Fibroblast of mammary gland (primary cell): ENCODE results near the gene SYNPR.

ENCODE experiments used
- DNase-seq: peaks from one replicate; pipeline ENCODE4 v3.0.0-alpha.2; 2010; ENCODE audit warnings: low read depth
- H3K4me3 ChIP-seq: 2 replicates; pipeline ENCODE4 v1.5.1; 2011; ENCODE audit warnings: low read depth, mild to moderate bottlenecking, low read length, moderate library complexity; ENCODE audit not compliant: control insufficient read depth
- TF ChIP-seq, protein P1 (sequence below): conservative IDR thresholded peaks from 2 replicates; pipeline ENCODE4 v1.5.1; 2011; ENCODE audit warnings: low read depth, low read length, inconsistent platforms; ENCODE audit not compliant: control insufficient read depth, insufficient read depth

SYNPR gene

DNA sequence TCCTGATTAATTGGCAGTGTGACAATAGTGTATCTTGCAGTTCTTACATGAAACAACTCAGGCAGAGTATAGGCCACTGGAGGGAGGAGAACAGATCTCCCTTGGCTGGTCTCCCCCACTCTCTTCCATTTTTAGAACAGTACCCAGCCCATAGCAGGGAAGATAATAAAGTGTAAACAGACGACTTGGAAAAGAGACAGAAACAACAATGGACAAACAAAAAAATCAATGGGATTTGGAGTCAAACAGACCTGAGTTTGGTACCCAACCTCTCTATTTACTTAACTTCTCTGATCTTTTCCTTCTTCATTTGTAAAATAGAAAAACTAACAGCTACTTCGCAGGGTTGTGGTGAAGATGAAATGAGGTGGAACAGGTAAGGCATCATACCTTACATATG lies 315.7 kb downstream of the SYNPR start:
- TF ChIP-seq, protein P1, sequence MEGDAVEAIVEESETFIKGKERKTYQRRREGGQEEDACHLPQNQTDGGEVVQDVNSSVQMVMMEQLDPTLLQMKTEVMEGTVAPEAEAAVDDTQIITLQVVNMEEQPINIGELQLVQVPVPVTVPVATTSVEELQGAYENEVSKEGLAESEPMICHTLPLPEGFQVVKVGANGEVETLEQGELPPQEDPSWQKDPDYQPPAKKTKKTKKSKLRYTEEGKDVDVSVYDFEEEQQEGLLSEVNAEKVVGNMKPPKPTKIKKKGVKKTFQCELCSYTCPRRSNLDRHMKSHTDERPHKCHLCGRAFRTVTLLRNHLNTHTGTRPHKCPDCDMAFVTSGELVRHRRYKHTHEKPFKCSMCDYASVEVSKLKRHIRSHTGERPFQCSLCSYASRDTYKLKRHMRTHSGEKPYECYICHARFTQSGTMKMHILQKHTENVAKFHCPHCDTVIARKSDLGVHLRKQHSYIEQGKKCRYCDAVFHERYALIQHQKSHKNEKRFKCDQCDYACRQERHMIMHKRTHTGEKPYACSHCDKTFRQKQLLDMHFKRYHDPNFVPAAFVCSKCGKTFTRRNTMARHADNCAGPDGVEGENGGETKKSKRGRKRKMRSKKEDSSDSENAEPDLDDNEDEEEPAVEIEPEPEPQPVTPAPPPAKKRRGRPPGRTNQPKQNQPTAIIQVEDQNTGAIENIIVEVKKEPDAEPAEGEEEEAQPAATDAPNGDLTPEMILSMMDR, result no peak
- DNase-seq, result no peak
- H3K4me3 ChIP-seq, result no peak overlapping the region

DNA sequence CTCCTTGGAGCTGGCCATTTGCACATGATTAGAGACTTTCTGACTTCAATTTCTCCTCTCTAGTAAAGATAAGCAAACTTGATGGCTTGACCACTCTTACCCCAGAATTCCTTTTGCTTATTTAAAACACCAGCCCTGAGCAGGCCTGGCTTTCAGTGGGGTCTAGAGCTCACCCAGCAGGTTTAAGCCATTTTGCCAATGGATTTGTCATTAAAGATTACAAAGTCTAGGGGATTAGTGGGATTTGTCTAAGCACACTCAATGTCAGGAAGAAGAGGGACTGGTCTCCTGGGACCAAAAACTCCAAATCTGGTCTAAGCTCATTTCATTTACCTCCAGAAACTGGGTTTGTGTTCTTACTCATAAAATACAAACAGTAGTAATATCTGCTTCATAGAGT lies 317.1 kb downstream of the SYNPR start:
- TF ChIP-seq, protein P1, result no peak
- no peak overlapping the region for H3K4me3 ChIP-seq
- DNase-seq, result no peak

GRCh38 chr3:63597019-63597418 lies 318.9 kb downstream of the SYNPR start:
- DNase-seq, result no peak
- no peak overlapping the region for H3K4me3 ChIP-seq

GRCh38 chr3:63607716-63608115 lies 329.6 kb downstream of the SYNPR start:
- no peak for DNase-seq
- no peak overlapping the region for H3K4me3 ChIP-seq
- TF ChIP-seq, protein P1, result no peak

More at GRCh38 chr3:63597019-63597418, 318.9 kb downstream of the SYNPR start:
- TF ChIP-seq, protein P1, result no peak

GRCh38 chr3:63609408-63609807 lies 331.3 kb downstream of the SYNPR start:
- DNase-seq, result no peak
- TF ChIP-seq, protein P1, result no peak
- no peak overlapping the region for H3K4me3 ChIP-seq

- DNase-seq, result no peak
- H3K4me3 ChIP-seq, result no peak overlapping the region
- TF ChIP-seq, protein P1, result no peak
Measured at GRCh38 chr3:63609834-63610233, 331.7 kb downstream of the SYNPR start.

- H3K4me3 ChIP-seq, result no peak overlapping the region
- TF ChIP-seq, protein P1, result no peak
- peak; percentile 4 for DNase-seq
Measured at GRCh38 chr3:63611382-63611781, 333.3 kb downstream of the SYNPR start.
